Esophagus (tissue), 2 donors: ENCODE results near the gene ZMAT2. TPM values are rescaled to one million over a fixed set of nuclear protein-coding genes. Genes with fewer than 3 reads are reported as not detected.

ENCODE experiments used
- H3K27ac ChIP-seq, 2 donors: one replicate each; pipeline ENCODE4 v1.5.1; 2013; ENCODE audit warnings: low read depth in 2 of 2, mild to moderate bottlenecking in 2 of 2, inconsistent platforms in 1 of 2, low read length in 1 of 2, moderate library complexity in 1 of 2
- H3K27me3 ChIP-seq, 2 donors: one replicate each; pipeline ENCODE4 v1.6.1; 2013; ENCODE audit warnings: low read length in 2 of 2, control low read depth in 1 of 2, mild to moderate bottlenecking in 1 of 2; ENCODE audit not compliant: insufficient read depth in 2 of 2, control insufficient read depth in 1 of 2
- H3K36me3 ChIP-seq, 2 donors: one replicate each; pipeline ENCODE4 v1.6.1; 2013; ENCODE audit warnings: low read length in 1 of 2; ENCODE audit not compliant: control insufficient read depth in 2 of 2, insufficient read depth in 2 of 2
- H3K4me1 ChIP-seq, 2 donors: one replicate each; pipeline ENCODE4 v1.6.1; 2013; ENCODE audit warnings: low read length in 1 of 2; ENCODE audit not compliant: control insufficient read depth in 2 of 2, insufficient read depth in 2 of 2
- H3K4me3 ChIP-seq, 2 donors: one replicate each; pipeline ENCODE4 v1.5.1; 2013; ENCODE audit warnings: low read length in 2 of 2, mild to moderate bottlenecking in 2 of 2, low read depth in 1 of 2, moderate library complexity in 1 of 2
- H3K9me3 ChIP-seq, 2 donors: one replicate each; pipeline ENCODE4 v1.6.1; 2013; ENCODE audit warnings: mild to moderate bottlenecking in 2 of 2, low read depth in 1 of 2, low read length in 1 of 2, moderate library complexity in 1 of 2; ENCODE audit not compliant: control insufficient read depth in 2 of 2, insufficient read depth in 1 of 2
- WGBS, 2 donors: extraction: QIAGEN DNeasy Blood & Tissue Kit; methylation state at CpG; one replicate each; pipeline ENCODE4 v1.1.7; 2013; 5-methylcytosine and 5-hydroxymethylcytosine counted together
- polyA plus RNA-seq, 2 donors: library from polyadenylated mRNA; stranded (reverse); fragments of 200-250 nt; gene quantifications; one replicate each; pipeline ENCODE4 v1.2.3, GENCODE V29; 2013
- donor health status: healthy with polysubstance abuse.
- donor health status: Bipolar disorder and iron deficiency.

Gene ZMAT2
- polyA plus RNA-seq, 2 donors, result 35.8 to 61.6 TPM

- 68 to 73% methylated on average over 4 of the region's 4 CpGs for WGBS, 2 donors
- Histone ChIP-seq H3K4me3 (no peak overlapping the region), H3K4me1 (no peaks in the 10 kb centered on the region), H3K9me3 (no peaks in the 10 kb centered on the region), H3K27me3 (no peaks in the 10 kb centered on the region), H3K27ac (no peak overlapping the region), H3K36me3 (no peaks in the 10 kb centered on the region)
These were observed 32.9 kb downstream of the ZMAT2 start for GRCh38 chr5:140733098-140733497.

GRCh38 chr5:140734354-140734753, 34.1 kb downstream of the ZMAT2 start:
- Histone ChIP-seq H3K4me3 (no peak overlapping the region), H3K27me3 (no peaks in the 10 kb centered on the region), H3K36me3 (no peaks in the 10 kb centered on the region), H3K27ac (no peak overlapping the region), H3K9me3 (no peaks in the 10 kb centered on the region), H3K4me1 (no peaks in the 10 kb centered on the region)
- 60 to 66% methylated on average over 7 of the region's 7 CpGs for WGBS, 2 donors

- Histone ChIP-seq H3K36me3 (no peaks in the 10 kb centered on the region), H3K4me1 (no peaks in the 10 kb centered on the region), H3K9me3 (peaks cover 0 to 2% of the 10 kb centered on the region in 2 donors), H3K27ac (no peak overlapping the region), H3K4me3 (no peak overlapping the region), H3K27me3 (no peaks in the 10 kb centered on the region)
- 77 to 78% methylated on average over 1 of the region's 1 CpG for WGBS, 2 donors
These were observed 37.2 kb downstream of the ZMAT2 start for GRCh38 chr5:140737486-140737885.

- Histone ChIP-seq H3K27ac (no peak overlapping the region), H3K4me1 (no peaks in the 10 kb centered on the region), H3K27me3 (no peaks in the 10 kb centered on the region), H3K9me3 (peaks cover 2 to 3% of the 10 kb centered on the region in 2 donors), H3K36me3 (no peaks in the 10 kb centered on the region), H3K4me3 (no peak overlapping the region)
- WGBS, 2 donors, result 63 to 79% methylated on average over 1 of the region's 1 CpG
These were observed 41.7 kb downstream of the ZMAT2 start for GRCh38 chr5:140741967-140742366.

GRCh38 chr5:140753561-140753960, 53.3 kb downstream of the ZMAT2 start:
- Histone ChIP-seq H3K9me3 (peaks cover 4 to 14% of the 10 kb centered on the region in 2 donors), H3K27me3 (no peaks in the 10 kb centered on the region), H3K4me1 (no peaks in the 10 kb centered on the region), H3K4me3 (no peak overlapping the region), H3K36me3 (no peaks in the 10 kb centered on the region), H3K27ac (no peak overlapping the region)
- 75 to 85% methylated on average over 5 of the region's 5 CpGs for WGBS, 2 donors

Other genes with a start within 250 kb of the ZMAT2 start
- gene EIF4EBP3, start 152.8 kb upstream of the ZMAT2 start, polyA plus RNA-seq, result 10 to 100 TPM; 27.6 to 38.2 TPM
- 10 to 100 TPM; 23.1 to 23.7 TPM for gene SRA1, start 143.0 kb upstream of the ZMAT2 start, polyA plus RNA-seq
- gene APBB3, start 135.8 kb upstream of the ZMAT2 start, polyA plus RNA-seq, result 10 to 100 TPM; 10.9 to 20.7 TPM
- gene SLC35A4, start 135.6 kb upstream of the ZMAT2 start, polyA plus RNA-seq, result 10 to 100 TPM; 26.2 to 42.3 TPM
- 10 to 100 TPM in 1 of 2 donors, 1 to 10 TPM in 1; 7.4 to 14.3 TPM for gene CD14, start 67.3 kb upstream of the ZMAT2 start, polyA plus RNA-seq
- 10 to 100 TPM; 15.7 to 16.7 TPM for gene TMCO6, start 61.0 kb upstream of the ZMAT2 start, polyA plus RNA-seq
- 100 to 1,000 TPM; 130 to 183 TPM for gene NDUFA2, start 52.8 kb upstream of the ZMAT2 start, polyA plus RNA-seq
- 10 to 100 TPM; 56.5 to 83.5 TPM for gene IK, start 52.6 kb upstream of the ZMAT2 start, polyA plus RNA-seq
- gene WDR55, start 35.5 kb upstream of the ZMAT2 start, polyA plus RNA-seq, result 10 to 100 TPM; 17.3 to 19.2 TPM
- 1 to 10 TPM in 1 of 2 donors, under 1 TPM in 1; 0.76 to 1.9 TPM for gene DND1, start 26.9 kb upstream of the ZMAT2 start, polyA plus RNA-seq
- gene HARS1, start 9.1 kb upstream of the ZMAT2 start, polyA plus RNA-seq, result 10 to 100 TPM; 47.7 to 55.5 TPM
- 10 to 100 TPM; 13.9 to 17.6 TPM for gene HARS2, start 9.0 kb upstream of the ZMAT2 start, polyA plus RNA-seq
- gene PCDHA1, start 85.7 kb downstream of the ZMAT2 start, polyA plus RNA-seq, result under 1 TPM in 1 of 2 donors, not detected in 1; 0.02 TPM
- not detected for gene PCDHA2, start 94.4 kb downstream of the ZMAT2 start, polyA plus RNA-seq
- gene PCDHA3, start 100.6 kb downstream of the ZMAT2 start, polyA plus RNA-seq, result under 1 TPM in 1 of 2 donors, not detected in 1; 0.04 TPM
- gene PCDHA4, start 106.6 kb downstream of the ZMAT2 start, polyA plus RNA-seq, result under 1 TPM; 0.02 to 0.05 TPM
- under 1 TPM in 1 of 2 donors, not detected in 1; 0.04 TPM for gene PCDHA5, start 121.2 kb downstream of the ZMAT2 start, polyA plus RNA-seq
- under 1 TPM in 1 of 2 donors, not detected in 1; 0.02 TPM for gene PCDHA6, start 127.5 kb downstream of the ZMAT2 start, polyA plus RNA-seq
- under 1 TPM; 0.01 to 0.02 TPM for gene PCDHA7, start 133.8 kb downstream of the ZMAT2 start, polyA plus RNA-seq
- under 1 TPM in 1 of 2 donors, not detected in 1; 0.01 TPM for gene PCDHA8, start 140.7 kb downstream of the ZMAT2 start, polyA plus RNA-seq
- gene PCDHA9, start 147.9 kb downstream of the ZMAT2 start, polyA plus RNA-seq, result under 1 TPM in 1 of 2 donors, not detected in 1; 0.02 TPM
- under 1 TPM; under 0.01 to 0.02 TPM for gene PCDHA10, start 155.4 kb downstream of the ZMAT2 start, polyA plus RNA-seq
- under 1 TPM in 1 of 2 donors, not detected in 1; under 0.01 TPM for gene PCDHA11, start 168.5 kb downstream of the ZMAT2 start, polyA plus RNA-seq
- under 1 TPM; 0.01 to 0.04 TPM for gene PCDHA12, start 174.9 kb downstream of the ZMAT2 start, polyA plus RNA-seq
- gene PCDHA13, start 181.7 kb downstream of the ZMAT2 start, polyA plus RNA-seq, result not detected
- gene PCDHAC1, start 225.9 kb downstream of the ZMAT2 start, polyA plus RNA-seq, result under 1 TPM in 1 of 2 donors, not detected in 1; 0.01 TPM